ENCODE data around the gene SPATA9.

- TF ChIP-seq ZBTB49 (tag by site-specific recombination; IDR thresholded peaks at IDR 0.05; ENCODE audit: low read depth) (no peak), ZIC2 (tag by site-specific recombination; IDR thresholded peaks at IDR 0.05) (no peak), ZNF292 (tag by site-specific recombination; IDR thresholded peaks at IDR 0.05; ENCODE audit: borderline replicate concordance, low read depth) (no peak), CTCF (tag by site-specific recombination; IDR thresholded peaks at IDR 0.05) (no peak), HOXA7 (CRISPR knock-in tag; IDR thresholded peaks at IDR 0.05; ENCODE audit: borderline replicate concordance) (no peak), ZNF274 (IDR thresholded peaks at IDR 0.05; ENCODE audit: low read length) (no peak), ZNF274 (tag by site-specific recombination; IDR thresholded peaks at IDR 0.05; ENCODE audit: borderline replicate concordance) (no peak), ZNF433 (tag by site-specific recombination; IDR thresholded peaks at IDR 0.05; ENCODE audit: low read depth) (no peak), ZNF10 (tag by site-specific recombination; IDR thresholded peaks at IDR 0.05) (no peak), ZNF747 (tag by site-specific recombination; IDR thresholded peaks at IDR 0.05) (no peak), REST (tag by site-specific recombination; IDR thresholded peaks at IDR 0.05) (no peak), YY1 (tag by site-specific recombination; IDR thresholded peaks at IDR 0.05) (no peak), ZBTB8A (tag by site-specific recombination; IDR thresholded peaks at IDR 0.05) (no peak), SCRT1 (tag by site-specific recombination; IDR thresholded peaks at IDR 0.05; ENCODE audit: borderline replicate concordance) (no peak)
Measured at GRCh38 chr5:95654196-95654595, 28.6 kb downstream of the SPATA9 start.
